A172 (cell line): ENCODE results near the gene ZNF267. TPM values are rescaled to one million over a fixed set of nuclear protein-coding genes. Genes with fewer than 3 reads are reported as not detected.
"Not testable (repeated sequence)": the region's sequence is repeated elsewhere in the genome, so short reads cannot be mapped to it uniquely, and the experiment has no call there.

ENCODE experiments used
- DNase-seq: peaks from one replicate; pipeline ENCODE4 v3.0.0-alpha.2; 2015; ENCODE audit warnings: low spot score
- total RNA-seq: library from RNA; depleted of rRNA; stranded (reverse); fragments of >200 nt; shearing (Covaris generic); gene quantifications from 2 replicates; pipeline ENCODE4 v1.2.3, GENCODE V29; 2014; rRNA removed

Gene ZNF267
- 14.3 and 18.6 TPM in 2 replicates for total RNA-seq

DNA sequence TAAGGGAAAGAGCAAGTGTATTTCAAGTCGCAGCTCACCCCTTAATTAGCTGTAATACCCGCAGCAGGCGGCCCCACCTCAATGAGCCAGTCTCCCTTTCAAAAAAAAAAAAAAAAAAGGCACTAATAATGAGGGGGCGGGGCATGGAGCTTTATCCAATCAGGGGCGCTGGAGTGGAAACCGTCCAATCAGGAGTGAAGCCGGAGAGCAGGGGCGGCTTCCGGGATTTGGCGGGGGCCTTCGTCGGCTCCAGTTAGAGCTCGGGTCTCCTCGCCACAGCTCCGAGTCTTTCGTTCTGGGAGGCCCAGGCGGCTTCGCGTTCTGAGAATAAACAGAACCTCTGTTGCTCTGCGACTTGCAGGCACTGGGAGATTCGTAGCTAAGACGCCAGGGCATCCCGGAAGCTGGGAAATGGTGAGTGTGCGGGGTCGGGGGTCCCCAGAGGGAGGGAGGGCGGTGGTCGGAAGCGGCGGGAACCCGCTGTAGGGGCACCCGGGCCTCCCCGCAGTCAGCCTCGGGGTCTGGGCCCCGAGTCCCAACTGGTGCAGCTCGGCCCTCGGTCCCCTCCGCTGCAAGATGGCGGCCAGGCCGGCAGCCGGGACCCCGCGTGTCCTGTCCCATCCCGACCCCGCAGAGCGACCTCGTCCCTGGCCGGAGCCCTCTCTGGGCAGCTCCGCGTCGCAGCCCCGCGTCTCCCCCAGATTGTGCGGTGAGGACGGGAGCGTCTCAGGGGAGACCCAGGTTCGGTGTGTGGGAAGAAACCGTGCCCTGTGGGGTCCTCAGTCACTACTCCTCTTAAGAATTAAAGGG lies at the start of gene ZNF267:
TSS of gene ZNF267 (plus strand) at position 252 of the 810 bp plus-strand sequence. CDS start at position 412, 160 bp downstream.
- DNase-seq: peak; percentile 91

DNA sequence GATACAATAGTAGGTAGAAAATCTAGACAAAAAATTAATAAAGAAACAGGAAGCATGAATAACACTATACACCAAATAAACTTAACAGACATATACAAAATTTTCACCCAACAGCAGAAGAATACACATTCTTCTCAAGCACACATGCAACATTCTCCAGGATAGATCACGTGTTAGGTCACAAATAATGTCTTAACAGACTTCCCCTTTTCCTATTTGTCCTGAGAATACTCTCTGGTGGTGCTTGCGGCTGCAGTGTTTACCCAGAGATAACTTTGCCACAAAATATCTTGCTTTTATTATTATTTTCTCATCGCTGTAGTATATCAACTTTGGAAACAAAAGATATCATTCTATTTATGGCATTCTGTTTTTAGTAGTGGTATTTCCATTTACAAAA lies 40.6 kb upstream of the ZNF267 start:
- no peak for DNase-seq

DNA sequence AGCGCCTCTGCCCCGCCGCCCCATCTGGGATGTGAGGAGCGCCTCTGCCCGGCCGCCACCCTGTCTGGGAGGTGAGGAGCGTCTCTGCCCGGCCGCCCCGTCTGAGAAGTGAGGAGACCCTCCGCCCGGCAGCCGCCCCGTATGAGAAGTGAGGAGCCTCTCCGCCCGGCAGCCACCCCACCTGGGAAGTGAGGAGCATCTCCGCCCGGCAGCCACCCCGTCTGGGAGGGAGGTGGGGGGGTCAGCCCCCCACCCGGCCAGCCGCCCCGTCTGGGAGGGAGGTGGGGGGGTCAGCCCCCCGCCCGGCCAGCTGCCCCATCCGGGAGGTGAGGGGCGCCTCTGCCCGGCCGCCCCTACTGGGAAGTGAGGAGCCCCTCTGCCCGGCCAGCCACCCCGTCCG lies 37.2 kb upstream of the ZNF267 start:
- not testable (repeated sequence) for DNase-seq

DNA sequence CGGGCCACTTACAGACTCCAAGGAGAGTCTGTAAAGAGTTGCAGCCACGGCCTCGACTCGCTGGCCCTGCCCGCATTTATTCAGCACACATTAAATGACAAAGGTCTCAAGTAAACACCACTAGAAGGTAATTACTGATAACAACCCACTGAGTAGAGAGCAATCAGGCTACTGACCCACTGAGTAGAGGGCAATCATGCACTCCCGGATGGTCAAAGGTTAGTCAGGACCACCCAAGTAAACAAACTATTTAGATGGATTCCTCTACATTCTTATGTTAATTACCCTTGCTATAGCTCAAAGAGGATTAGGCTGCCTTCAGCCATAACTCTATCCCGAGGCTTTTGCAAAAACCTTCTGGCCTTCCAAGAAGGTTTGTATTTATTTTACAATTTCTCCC lies 30.7 kb upstream of the ZNF267 start:
- DNase-seq: no peak

DNA sequence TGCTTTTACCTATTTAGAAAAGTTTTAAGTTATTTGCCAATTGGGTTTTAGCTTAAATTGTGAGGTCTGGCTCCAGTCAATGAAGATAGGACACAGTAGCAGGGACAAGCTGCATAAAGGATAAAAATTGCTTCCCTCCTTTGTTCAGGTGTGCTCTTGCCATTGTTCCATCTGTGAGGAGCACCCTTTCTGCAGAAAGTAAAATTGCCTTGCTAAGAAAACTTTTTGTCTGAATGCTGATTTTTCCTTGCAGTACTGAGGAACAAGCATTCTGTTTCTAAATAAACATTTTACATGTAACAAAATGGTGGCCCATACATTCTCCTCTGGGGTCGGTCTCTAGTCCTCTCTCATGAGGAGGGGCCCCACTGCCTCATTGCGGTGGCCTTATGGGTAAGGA lies 25.0 kb upstream of the ZNF267 start:
- DNase-seq: not testable (repeated sequence)

DNA sequence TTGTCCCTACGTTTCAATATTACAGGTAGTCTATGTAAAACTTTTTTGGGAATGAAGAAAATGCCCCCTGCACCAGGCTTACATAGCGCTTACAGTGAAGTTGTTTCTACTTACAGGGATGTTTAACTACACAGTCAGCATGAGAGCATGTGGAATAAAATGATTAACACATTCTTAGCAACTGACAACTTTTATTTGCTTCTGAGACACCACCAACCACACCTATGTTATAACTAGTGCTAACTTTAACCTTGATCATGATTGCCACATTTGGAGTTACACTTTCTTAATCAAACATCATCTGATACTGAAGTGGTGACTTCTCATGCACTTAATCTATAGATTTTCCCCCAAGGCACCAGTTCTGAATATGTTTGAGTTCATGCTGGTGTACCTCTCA lies 20.3 kb upstream of the ZNF267 start:
- DNase-seq: no peak

DNA sequence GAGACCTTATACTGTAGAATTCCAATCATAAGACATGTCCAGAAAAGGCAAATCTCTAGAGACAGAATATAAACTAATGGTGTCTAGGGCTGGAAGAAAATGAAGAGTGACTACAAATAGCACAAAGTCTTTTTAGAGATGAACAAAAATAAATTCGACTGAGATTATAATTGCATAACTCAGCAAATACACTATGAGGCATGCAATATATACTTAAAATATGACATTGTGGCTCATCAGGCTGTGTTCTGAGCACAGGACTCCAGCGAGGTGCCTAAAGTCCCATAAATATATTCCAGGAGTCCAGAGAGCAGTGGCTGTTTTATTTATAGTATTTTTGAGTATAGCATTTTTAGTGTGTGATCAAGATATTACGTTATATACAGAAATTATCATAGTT lies 13.1 kb upstream of the ZNF267 start:
- no peak for DNase-seq

DNA sequence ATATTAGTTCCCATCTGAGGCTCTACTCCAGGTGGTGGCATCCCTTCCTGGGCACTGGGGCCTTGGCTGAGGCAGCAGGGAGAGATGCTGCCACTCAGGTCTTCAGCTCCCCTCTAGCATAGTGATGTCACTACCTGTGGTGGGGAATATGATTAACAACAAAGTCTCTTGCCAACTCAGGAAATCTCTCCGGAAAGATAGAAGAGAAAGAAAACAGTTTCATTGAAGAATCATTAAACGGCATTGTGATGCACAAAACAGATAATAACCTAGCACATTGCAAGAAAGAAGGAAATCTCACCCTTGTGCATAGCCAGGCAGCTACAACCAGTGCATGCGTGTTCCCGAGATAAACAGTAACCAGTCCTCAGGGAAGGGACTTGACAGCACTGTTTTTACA lies 12.2 kb upstream of the ZNF267 start:
- DNase-seq: no peak

DNA sequence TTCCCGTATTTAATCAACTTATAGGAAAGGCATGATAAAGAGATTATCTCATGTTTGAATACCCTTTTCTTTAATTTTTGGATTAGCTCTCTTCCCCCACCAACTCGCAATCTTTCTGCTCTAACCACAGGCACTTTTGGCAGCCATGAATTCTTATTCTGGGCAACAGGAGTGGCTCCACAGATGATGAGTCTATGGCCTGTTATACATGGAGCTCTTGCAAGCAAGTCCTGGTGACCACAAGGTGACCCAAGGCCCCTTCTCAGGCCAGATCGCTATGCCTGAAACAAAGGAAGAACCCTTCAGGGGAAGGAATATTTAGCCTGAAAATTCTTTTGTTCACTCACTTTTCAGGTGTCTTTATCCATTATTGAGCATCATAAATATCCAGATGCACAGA lies 10.8 kb upstream of the ZNF267 start:
- DNase-seq: no peak

DNA sequence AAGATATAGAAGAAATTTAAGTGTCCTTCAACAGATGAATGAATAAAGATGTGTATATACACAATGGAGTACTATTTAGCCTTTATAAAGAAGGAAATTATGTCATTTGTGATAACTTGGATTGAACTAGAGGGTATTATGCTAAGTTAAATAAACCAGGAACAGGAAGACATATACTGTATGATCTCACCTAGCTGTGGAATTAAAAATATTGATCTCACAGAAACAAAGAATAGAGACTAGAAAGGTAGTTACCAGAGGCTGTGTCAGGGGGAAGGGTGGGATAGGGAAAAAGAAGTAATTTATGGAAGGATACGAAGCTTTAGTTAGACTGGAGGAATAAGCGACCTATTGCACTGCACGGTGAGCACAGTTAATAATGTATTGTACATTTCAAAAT lies 5.4 kb upstream of the ZNF267 start:
- DNase-seq: no peak

DNA sequence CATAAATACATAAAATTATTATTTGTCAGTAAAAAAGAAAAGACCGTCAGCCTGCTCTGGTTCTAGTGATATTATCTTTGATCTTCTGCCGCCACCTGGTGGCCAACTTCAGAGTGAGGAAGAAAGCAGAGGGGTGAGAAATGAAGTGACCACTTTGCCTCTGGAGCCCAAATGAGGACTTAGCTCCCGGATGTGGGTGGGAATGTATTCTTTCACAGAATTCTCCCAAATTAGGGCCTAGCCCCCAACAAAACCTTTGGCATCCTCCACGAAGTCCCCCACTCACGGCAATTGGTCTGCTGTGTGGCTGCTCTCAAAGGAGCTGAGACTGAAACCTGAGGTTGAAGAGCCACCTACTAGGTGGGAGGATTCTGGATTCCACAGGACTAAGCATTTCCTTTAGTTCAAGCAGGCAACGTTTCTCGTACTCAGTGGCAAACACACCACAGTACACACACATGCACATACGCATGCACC lies 4.9 kb upstream of the ZNF267 start:
- DNase-seq: peak; percentile 71

DNA sequence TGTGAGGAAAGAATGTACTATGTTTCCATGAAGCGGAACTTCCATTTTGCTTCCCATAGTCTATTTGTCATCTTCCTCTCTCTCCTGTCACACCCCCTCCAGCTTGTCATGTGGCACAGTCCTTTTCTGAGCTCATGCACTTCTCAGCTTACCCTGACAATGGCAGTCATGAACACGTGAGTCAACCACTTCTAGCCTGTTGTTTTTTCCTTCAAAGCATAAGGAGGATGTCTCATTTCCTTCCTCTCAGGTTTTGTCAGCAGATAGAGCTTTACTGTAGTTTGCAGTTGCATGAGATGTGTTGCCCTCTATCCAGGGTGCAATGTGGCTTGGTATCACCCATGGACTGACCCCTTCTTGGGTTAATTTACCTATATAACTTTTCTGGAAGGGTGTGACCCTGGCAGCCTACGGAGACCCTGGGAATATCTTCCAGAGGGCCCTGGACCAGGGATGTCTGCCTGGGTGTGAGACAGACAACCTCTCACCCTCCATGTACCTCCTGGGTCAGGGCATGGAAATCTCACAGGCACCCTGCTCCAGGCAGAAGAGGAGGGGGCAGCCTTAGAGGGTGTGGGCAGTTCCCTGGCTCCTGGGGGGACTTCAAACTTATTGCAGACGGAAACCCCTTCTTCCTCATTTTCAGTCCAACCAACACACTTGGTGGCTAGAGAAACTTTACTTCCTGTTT lies 4.0 kb upstream of the ZNF267 start:
- DNase-seq: peak; percentile 77

DNA sequence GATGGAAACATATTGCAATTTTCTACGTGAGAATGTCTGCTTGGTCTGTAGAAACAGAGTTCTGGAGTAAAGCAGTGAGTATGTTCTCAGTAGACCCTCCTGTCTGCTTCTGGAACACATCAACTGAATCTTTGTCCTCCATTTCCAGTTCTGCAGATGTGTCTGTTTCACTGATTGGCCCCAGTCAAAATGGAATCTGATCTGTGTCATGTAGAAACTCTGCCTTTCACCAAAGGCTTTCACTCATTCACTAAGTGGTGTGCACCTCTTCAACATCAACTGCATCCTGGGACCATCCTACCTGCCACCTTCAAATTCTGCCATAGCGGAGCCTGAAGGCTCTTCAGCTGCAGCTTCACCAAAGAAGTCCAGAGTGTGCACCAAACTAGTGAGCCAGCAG lies 2.8 kb upstream of the ZNF267 start:
- DNase-seq: no peak

DNA sequence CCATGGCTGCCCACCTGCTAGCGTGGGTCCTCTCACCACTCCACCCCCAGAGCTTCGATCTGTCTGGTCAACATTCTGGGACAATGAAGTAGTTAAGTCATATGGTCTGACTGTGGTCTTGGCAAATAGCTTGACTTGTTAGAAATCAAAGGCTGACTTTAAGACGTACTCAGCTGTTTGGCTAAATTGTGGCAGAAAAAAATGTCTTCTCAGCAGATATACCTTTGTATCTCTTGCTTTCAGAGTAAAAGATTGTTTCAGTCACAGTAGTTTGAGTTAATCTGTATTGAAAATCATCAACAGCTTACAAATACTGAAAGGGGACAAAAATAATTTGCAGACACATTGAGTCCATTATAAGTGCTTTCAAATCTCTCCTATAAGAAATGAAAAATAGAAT lies 2.1 kb upstream of the ZNF267 start:
- no peak for DNase-seq

DNA sequence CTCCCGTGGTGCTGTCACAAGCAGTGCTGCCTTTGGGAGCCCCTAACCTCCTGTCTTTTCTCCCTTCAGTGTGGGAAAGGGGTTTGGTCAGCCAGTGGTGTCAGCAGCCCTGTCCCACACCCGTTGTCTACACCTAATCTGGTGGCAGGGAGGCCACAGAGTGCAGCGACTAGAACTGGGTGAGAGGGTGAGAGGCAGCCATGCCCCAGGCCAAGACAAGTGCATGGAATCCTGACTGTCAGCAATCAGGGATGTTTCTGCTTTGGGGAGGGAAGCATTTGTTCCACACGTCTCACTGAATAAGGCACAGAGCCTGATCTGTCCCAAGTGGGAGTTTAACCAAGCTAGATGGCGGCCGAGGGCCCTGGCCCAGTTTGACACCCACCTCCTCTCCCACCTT lies 1.4 kb upstream of the ZNF267 start:
- no peak for DNase-seq

DNA sequence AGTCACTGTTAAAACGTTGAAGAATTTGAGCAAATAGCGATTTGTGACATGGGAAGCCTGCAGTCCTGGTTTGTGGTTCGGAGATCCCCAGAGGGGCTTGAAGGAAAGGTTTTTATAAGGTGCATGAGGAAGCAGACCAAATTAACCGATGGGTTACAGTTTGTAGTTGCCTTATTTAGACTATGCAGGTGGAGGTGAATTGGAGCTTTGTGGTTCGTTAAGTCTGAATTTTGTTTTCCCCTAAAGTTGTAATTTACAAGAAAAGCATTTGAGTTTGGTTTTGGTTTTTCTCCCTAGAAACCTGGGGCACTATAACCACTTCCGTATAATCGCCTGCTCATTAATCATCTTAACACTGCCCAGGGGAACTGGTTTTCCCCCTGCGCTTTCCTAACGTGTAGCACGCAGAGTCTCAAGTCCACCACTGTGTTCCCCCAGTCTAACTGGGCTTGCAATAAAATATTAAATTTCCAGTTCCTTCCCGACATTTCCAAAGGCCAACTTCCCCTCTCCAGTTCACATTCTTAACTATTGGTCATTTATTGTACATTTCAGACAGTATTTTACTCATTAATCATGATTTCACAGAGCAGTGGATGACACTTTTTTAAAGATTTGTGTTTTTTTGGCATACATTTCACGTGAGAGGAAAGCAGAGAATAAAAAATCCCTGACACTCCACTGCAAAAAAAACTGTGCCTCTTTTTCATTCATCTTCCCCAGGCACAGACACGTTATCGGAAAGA lies 932 bp downstream of the ZNF267 start:
- peak; percentile 68 for DNase-seq

DNA sequence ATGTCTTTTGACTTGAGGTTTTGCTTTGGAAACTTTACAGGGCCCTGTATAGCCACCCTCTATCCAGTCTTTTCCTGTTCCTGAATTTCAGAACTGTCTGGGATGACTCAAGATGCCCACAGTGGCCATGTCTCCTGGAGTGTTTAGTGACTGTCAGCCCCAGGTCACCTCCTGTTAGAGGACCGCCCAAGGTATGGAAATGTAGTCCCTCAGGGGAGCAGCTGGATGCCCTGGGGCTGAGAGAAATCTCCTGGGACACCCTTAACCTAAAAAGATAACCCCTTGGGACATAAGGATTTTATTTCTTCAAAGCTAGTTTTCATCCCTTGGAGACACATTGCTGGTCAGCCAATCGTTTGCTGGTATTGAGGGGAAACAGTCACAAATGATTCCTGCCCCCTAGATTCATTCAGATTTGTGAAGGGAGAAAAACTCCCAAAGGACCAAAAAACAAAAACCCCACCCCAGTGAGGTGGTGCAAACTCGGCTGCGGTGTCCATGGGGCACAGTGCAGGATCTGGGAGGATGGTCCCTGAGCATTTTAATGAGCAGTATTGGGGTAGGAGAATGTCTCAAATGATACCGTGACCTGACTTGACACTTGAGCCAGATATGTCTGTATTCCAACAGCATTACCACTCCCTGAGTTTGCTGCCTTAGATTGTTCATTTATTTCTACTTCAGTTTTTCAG lies 1.7 kb downstream of the ZNF267 start:
- peak; percentile 51 for DNase-seq

DNA sequence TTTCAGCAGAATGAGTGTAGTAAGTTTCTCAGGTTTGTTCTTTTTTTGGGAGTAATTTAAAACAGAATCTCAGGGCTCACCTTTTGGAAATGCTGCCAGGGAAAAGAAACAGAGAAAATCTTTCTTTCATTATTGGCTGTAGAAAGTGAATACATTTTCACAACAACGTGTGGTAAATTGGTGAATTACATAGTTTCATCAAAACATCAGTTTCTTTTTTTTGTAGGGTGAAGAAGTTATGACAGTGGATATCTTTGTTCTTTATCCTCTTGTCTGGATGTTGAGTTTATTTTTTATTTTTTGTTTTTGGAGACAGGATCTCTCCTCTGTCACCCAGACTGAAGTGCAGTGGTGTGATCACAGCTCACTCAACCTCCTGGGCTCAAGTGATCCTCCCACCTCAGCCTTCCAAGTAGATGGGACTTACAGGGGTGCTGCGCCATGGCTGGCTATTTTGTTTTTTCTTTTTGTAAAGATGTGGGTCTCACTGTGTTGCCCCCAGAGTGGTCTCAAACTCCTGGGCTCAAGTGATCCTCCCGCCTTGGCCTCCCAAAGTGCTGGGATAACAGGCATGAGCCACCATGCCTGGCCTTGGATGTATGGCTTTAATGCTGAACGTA lies 2.4 kb downstream of the ZNF267 start:
- no peak for DNase-seq

DNA sequence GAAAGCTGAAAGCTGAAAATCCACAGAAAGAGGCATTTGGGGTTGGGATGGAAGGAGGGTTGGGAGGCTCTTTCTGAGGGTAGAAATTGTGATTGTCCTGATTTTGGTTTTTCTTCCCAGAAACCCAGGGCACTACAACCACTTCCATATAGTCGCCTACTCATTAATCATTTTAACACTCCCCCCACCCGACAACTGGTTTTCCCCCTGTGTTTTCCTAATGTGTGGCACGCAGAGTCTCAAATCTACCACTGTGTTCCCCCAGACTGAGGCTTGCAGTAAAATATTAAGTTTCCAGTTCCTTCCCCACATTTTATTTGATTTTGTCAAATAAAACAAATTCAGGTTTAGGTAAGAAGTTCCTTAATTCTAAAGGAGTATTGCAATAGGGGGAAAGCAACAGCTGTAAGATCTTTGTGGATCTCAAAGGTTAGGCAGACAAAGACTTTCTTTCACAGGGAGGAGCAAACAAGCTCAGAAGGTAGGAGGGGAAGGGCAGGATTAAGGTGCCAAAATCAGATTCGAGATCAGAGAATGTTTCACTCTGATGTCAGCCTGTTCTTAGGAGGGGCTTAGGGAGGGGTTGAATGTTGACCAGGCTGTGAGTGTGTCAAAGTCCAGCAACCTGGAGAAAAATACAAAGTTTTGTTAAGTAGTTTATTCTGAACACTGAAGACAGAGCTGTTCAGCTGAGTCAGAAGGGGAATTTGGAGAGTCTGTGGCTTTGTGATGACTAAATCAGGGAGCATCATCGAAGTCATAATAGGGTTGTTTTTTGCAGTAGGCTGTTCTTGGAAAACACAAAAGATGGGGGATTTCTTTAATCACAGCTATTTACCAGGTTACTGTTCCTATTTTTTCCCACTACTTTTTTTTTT lies 3.6 kb downstream of the ZNF267 start:
- peak; percentile 94 for DNase-seq

DNA sequence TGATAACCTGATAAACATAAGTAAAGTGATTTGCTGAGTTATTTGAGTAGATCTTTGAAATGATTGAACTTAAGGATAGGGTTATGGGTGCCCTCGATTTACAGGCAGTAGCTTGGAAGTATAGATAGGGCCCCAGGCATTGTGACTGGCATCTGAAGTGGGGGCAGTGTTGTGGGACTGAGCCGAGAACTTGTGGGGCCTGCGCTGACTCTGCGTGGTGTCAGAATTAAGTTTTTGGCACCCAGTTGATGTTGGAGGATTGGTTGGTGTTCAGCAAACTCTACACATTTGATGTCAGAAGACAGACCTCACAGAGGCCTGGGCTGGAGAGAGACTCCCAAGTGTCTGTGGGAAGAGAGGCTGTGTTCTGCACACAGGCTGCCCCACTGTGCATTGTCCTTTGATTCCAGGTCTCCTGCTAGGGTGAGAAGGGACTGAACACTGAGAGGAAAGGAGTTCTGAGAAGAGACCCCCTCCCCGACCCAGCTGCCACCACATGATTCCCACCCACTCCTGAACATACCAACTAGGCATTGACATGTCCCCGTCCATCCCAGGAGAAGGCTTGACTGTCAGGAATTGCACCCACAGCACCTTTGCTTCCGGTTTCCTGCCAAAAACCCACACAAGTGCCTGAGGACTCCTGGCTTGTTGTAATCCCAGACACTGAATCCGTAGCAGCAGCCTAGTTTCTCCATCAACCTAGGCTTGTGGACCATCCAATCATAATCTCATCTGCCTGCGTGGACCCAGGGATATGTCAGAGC lies 4.5 kb downstream of the ZNF267 start:
- DNase-seq: no peak
